Small intestine (tissue), 7 donors: ENCODE results near the gene MRRF. TPM values are rescaled to one million over a fixed set of nuclear protein-coding genes. Genes with fewer than 3 reads are reported as not detected.

Source experiments
- DNase-seq, 2 donors: peaks; one replicate each; pipeline versions ENCODE4 v3.0.0 to v3.0.0-alpha.2; 2013
- FAIRE-seq: peaks from 2 replicates; lab custom pipeline; 2012; peaks lifted over from hg19 to GRCh38; lab: Jason Lieb, UNC
- H3K27ac ChIP-seq, 3 donors: one replicate each; pipeline ENCODE4 v1.5.1; 2013; ENCODE audit warnings: low read length in 2 of 3, mild to moderate bottlenecking in 2 of 3, control low read depth in 1 of 3, inconsistent platforms in 1 of 3, low read depth in 1 of 3, moderate library complexity in 1 of 3
- H3K27me3 ChIP-seq, 3 donors: one replicate each; pipeline ENCODE4 v1.6.1; 2013; ENCODE audit warnings: low read length in 3 of 3, inconsistent platforms in 1 of 3; ENCODE audit not compliant: control insufficient read depth in 3 of 3, insufficient read depth in 3 of 3
- H3K36me3 ChIP-seq, 3 donors: one replicate each; pipeline ENCODE4 v1.6.1; 2013; ENCODE audit warnings: low read length in 3 of 3, inconsistent platforms in 1 of 3, low read depth in 1 of 3, mild to moderate bottlenecking in 1 of 3, moderate library complexity in 1 of 3; ENCODE audit not compliant: control insufficient read depth in 3 of 3, insufficient read depth in 2 of 3
- H3K4me1 ChIP-seq, 3 donors: one replicate each; pipeline ENCODE4 v1.6.1; 2013; ENCODE audit warnings: low read length in 2 of 3, inconsistent platforms in 1 of 3, low read depth in 1 of 3, mild to moderate bottlenecking in 1 of 3, moderate library complexity in 1 of 3; ENCODE audit not compliant: control insufficient read depth in 3 of 3, insufficient read depth in 2 of 3
- H3K4me3 ChIP-seq, 3 donors: one replicate each; pipeline ENCODE4 v1.5.1; 2013; ENCODE audit warnings: low read length in 3 of 3, control low read depth in 1 of 3, inconsistent platforms in 1 of 3, low read depth in 1 of 3, mild to moderate bottlenecking in 1 of 3, moderate library complexity in 1 of 3
- H3K9me3 ChIP-seq, 2 donors: one replicate each; pipeline ENCODE4 v1.6.1; 2013; ENCODE audit warnings: low read depth in 1 of 2, low read length in 1 of 2; ENCODE audit not compliant: control insufficient read depth in 2 of 2, insufficient read depth in 1 of 2
- WGBS, 3 donors: extraction: QIAGEN DNeasy Blood & Tissue Kit; methylation state at CpG; one replicate each; pipeline ENCODE4 v1.1.7; 2013; 5-methylcytosine and 5-hydroxymethylcytosine counted together
- polyA plus RNA-seq, 4 donors: library from polyadenylated mRNA; stranded (reverse) in 3 of 4; unstranded in 1 of 4; fragments of 200-250 nt in 3 of 4; fragments of 120-200 nt in 1 of 4; gene quantifications; one replicate each; pipeline versions ENCODE4 v1.2.1 to v1.2.3, GENCODE V29; 2013
- donor health status: healthy with polysubstance abuse.
- donor health status: control.
- donor health status: control.
- donor health status: Bipolar disorder and iron deficiency.
- donor health status: healthy.

The MRRF gene
- polyA plus RNA-seq, 4 donors = 46.2 to 72.7 (median 58.6) TPM

- 75 to 87% (median 84%) methylated on average over 10 of the region's 10 CpGs for WGBS, 3 donors
Measured at GRCh38 chr9:122364783-122365150, 100.1 kb downstream of the MRRF start.

GRCh38 chr9:122366074-122366660, 101.5 kb downstream of the MRRF start:
- H3K9me3 ChIP-seq = peaks cover 0 to 6% of the 10 kb centered on the region in 2 donors
- no peak overlapping the region for H3K27ac ChIP-seq
- H3K27me3 ChIP-seq = peaks cover 0 to 18% (median 0%) of the 10 kb centered on the region in 3 donors
- no peaks in the 10 kb centered on the region for H3K36me3 ChIP-seq
- WGBS, 3 donors = 42 to 59% (median 49%) methylated on average over 6 of the region's 6 CpGs
- H3K4me1 ChIP-seq = peaks cover 0 to 3% (median 0%) of the 10 kb centered on the region in 3 donors
- no peak for DNase-seq
- FAIRE-seq = no peak
- no peak overlapping the region for H3K4me3 ChIP-seq

More at GRCh38 chr9:122364783-122365150, 100.1 kb downstream of the MRRF start:
- Histone ChIP-seq H3K9me3 (peaks cover 0 to 6% of the 10 kb centered on the region in 2 donors), H3K4me3 (no peak overlapping the region), H3K27me3 (peaks cover 0 to 7% (median 0%) of the 10 kb centered on the region in 3 donors), H3K4me1 (no peaks in the 10 kb centered on the region), H3K27ac (no peak overlapping the region), H3K36me3 (no peaks in the 10 kb centered on the region)
- DNase-seq = no peak
- FAIRE-seq = no peak

- FAIRE-seq (no peak), DNase-seq (no peak)
- 87 to 91% (median 90%) methylated on average over 7 of the region's 7 CpGs for WGBS, 3 donors
Measured at GRCh38 chr9:122367065-122367464, 102.4 kb downstream of the MRRF start.

GRCh38 chr9:122367774-122368460, 103.2 kb downstream of the MRRF start:
- H3K4me3 ChIP-seq = no peak overlapping the region
- peaks cover 0 to 28% (median 3%) of the 10 kb centered on the region in 3 donors for H3K27me3 ChIP-seq
- DNase-seq = no peak
- H3K9me3 ChIP-seq = peaks cover 0 to 6% of the 10 kb centered on the region in 2 donors
- no peak overlapping the region for H3K27ac ChIP-seq
- H3K36me3 ChIP-seq = no peaks in the 10 kb centered on the region
- peaks cover 0 to 3% (median 0%) of the 10 kb centered on the region in 3 donors for H3K4me1 ChIP-seq
- 72 to 83% (median 82%) methylated on average over 6 of the region's 6 CpGs for WGBS, 3 donors
- FAIRE-seq = no peak

More at GRCh38 chr9:122367065-122367464, 102.4 kb downstream of the MRRF start:
- Histone ChIP-seq H3K27me3 (peaks cover 0 to 27% (median 3%) of the 10 kb centered on the region in 3 donors), H3K4me3 (no peak overlapping the region), H3K9me3 (peaks cover 0 to 6% of the 10 kb centered on the region in 2 donors), H3K4me1 (peaks cover 0 to 3% (median 0%) of the 10 kb centered on the region in 3 donors), H3K27ac (no peak overlapping the region), H3K36me3 (no peaks in the 10 kb centered on the region)

- peaks cover 0 to 3% (median 0%) of the 10 kb centered on the region in 3 donors for H3K4me1 ChIP-seq
- no peak for DNase-seq
- no peak overlapping the region for H3K27ac ChIP-seq
- peaks cover 0 to 6% of the 10 kb centered on the region in 2 donors for H3K9me3 ChIP-seq
- H3K4me3 ChIP-seq = no peak overlapping the region
- WGBS, 3 donors = 100% methylated on average over 1 of the region's 1 CpG
- H3K36me3 ChIP-seq = no peaks in the 10 kb centered on the region
- FAIRE-seq = no peak
- H3K27me3 ChIP-seq = peaks cover 0 to 28% (median 3%) of the 10 kb centered on the region in 3 donors
Measured at GRCh38 chr9:122368642-122369041, 104.0 kb downstream of the MRRF start.

GRCh38 chr9:122370303-122370702, 105.6 kb downstream of the MRRF start:
- peaks cover 0 to 8% (median 0%) of the 10 kb centered on the region in 3 donors for H3K4me1 ChIP-seq
- DNase-seq (no peak), FAIRE-seq (no peak)
- peaks cover 0 to 6% of the 10 kb centered on the region in 2 donors for H3K9me3 ChIP-seq
- no peak overlapping the region for H3K4me3 ChIP-seq
- peaks cover 0 to 28% (median 3%) of the 10 kb centered on the region in 3 donors for H3K27me3 ChIP-seq
- peak overlapping the region in 1 of 3 donors; percentile 29 for H3K27ac ChIP-seq
- 52 to 63% (median 60%) methylated on average over 5 of the region's 5 CpGs for WGBS, 3 donors
- no peaks in the 10 kb centered on the region for H3K36me3 ChIP-seq

GRCh38 chr9:122370869-122371755, 106.4 kb downstream of the MRRF start, which contains the start of gene PTGS1:
Gene PTGS1, plus strand, starts transcription at chr9:122371024. Its CDS starts 61 bp downstream, at chr9:122371085.
- peaks cover 0 to 28% (median 3%) of the 10 kb centered on the region in 3 donors for H3K27me3 ChIP-seq
- H3K36me3 ChIP-seq = no peaks in the 10 kb centered on the region
- peaks cover 0 to 16% (median 0%) of the 10 kb centered on the region in 3 donors for H3K4me1 ChIP-seq
- WGBS, 3 donors = 6 to 8% (median 7%) methylated on average over 28 to 39 of the region's 39 CpGs
- FAIRE-seq (no peak), DNase-seq (peak in 1 of 2 donors; percentile 45)
- peak within 1 kb of the TSS in 2 of 3 donors; percentile 26 to 33 for H3K4me3 ChIP-seq
- H3K27ac ChIP-seq = peak within 1 kb of the TSS in 1 of 3 donors; percentile 42
- peaks cover 0 to 6% of the 10 kb centered on the region in 2 donors for H3K9me3 ChIP-seq

- Histone ChIP-seq H3K27me3 (peaks cover 0 to 28% (median 3%) of the 10 kb centered on the region in 3 donors), H3K27ac (no peak overlapping the region), H3K4me1 (peaks cover 0 to 19% (median 0%) of the 10 kb centered on the region in 3 donors), H3K36me3 (no peaks in the 10 kb centered on the region), H3K9me3 (peaks cover 0 to 6% of the 10 kb centered on the region in 2 donors), H3K4me3 (no peak overlapping the region)
- no peak for FAIRE-seq
- no peak for DNase-seq
- 75 to 89% (median 87%) methylated on average over 8 of the region's 8 CpGs for WGBS, 3 donors
Measured at GRCh38 chr9:122371846-122372245, 107.2 kb downstream of the MRRF start.
